Activated CD4-positive, alpha-beta T cell treated with anti-CD3 and anti-CD28 coated beads, Interleukin-2, amount 50 U/mL, for 48 hours (primary cell): ENCODE measurements around the gene TSPAN13.
A peak's percentile ranks its signal among the peaks of the same experiment; 100 is the strongest.
"Not testable (repeated sequence)": the region's sequence is repeated elsewhere in the genome, so short reads cannot be mapped to it uniquely, and the experiment has no call there.

ENCODE experiments used
- DNase-seq, 2 experiments: peaks; one replicate each; pipeline ENCODE4 v3.0.0-alpha.2; 2020

The TSPAN13 gene

DNA sequence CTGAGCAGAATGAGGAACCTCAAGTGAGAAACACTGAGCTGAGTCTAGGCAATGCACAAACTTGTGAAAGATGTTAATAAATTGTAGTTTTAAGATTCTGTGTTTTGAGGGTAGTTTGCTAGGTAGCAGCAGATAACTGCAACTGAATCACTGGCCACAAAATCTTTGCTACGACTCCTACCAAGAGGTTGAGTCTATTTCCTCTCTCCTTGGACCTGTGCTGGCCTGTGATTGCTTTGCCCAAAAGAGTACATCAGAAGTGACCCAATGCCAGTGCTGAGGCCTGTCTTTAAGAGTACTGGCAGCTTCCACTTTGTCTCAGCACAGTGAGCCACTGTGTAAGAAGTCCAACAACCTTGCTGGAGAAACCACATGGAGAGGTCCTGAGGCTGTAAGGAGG is 11.9 kb upstream of the TSPAN13 start:
- no peak for DNase-seq

DNA sequence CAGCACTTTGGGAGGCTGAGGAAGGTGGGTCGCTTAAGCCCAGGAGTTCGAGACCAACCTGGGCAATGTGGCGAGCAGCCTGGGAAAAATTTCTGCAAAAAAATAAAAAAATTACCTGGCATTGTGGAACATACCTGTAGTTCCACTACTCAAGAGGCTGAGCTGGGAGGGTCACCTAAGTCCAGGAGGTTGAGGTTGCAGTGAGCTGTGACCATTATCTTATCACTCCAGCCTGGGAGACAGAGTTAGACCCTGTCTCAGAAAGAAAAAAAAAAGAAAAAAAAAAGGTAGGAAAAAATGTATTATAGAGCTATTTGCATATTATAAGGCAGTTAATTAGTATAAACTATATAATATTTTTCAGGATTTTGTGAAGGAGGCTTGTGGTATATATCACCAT is 11.0 kb upstream of the TSPAN13 start:
- DNase-seq, result no peak

DNA sequence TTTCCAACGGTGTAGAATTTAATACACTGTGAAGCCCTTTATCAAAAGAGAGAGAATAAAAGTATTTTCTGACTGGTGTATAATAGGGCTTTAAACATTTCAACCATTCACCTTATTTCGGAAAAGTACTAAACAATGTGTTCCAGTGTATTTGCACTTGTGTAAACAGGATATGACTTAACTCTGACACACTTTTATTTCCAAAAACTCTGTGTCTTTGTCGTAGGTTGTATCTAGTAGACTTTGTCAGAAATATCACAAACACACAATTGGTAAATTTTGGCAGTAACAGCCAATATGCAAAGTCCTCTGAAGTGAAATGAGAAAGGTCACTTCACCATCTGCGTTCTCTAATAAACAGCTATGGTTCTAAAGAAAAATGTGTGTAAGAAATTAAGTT is 10.3 kb upstream of the TSPAN13 start:
- DNase-seq, result no peak

DNA sequence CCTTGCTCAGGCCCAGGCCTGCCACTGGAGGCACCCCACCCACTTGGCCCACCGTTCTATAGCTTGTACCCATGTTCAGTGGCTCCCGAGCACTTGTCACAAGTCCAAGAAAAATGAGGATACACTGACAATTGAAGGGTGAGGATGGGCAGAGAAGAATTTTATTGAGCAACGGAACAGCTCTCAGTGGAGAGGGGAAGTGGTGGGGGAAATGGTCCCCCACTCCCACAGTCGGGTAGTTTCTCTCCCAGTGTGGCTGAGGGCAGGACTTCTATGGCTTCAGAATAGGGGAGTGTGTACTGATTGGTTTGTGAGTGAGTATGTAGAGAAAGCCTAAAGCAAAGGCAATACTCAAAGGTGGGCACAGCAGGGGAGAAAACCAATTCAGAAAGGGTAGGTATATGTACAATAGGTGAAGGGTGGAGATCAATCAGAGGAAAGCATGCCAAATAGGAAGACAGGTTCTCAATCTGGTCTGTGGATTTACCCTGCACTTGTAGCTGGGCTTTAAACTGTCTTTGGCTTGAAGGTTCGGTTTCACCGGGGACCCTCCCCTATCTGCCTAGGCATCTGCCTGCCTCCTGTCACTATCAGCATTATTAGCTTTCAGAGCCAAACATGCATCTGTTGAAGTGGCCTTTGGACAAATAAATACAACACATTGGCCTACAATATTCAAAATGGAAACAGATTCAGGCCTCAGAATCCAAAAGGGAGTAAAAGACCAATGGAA is 8.9 kb upstream of the TSPAN13 start:
- no peak for DNase-seq

DNA sequence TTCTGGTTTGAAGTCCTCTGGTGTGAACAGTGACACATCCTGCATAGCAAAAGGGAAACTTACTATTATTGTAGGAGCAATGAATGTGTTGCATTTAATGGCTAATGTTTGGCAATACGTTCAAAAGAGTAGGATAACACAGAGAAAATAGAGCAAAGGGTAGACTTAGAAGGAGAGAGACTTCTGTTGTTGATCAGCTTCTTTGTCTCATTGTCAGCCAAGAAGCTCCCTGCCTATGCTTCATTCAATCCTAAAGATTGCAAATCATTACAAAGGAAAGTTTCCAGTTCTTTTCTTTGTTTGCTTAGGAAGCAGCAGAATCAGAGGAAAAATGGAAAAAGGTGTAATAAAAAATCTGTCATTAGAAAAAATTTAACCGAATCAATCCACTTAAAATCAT is 7.9 kb upstream of the TSPAN13 start:
- no peak for DNase-seq

DNA sequence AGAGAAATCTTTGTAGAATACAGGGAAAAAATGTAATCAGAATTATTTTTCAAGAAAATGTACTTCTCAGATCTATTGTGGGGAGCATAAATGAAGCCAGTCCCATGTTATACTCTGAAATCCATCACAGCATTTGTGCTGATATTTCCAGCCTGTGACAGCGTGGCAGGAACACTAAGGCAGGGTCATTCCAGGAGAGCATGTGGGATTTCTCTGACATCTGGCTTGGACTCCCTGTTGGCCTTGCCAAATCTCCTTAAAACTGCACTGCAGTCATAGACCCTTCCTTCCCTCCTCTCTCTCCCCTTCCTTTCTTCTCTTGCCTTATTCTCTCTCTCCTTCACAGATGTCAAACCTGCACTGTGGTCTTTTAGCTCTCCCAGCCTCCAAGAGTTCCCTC is 6.5 kb upstream of the TSPAN13 start:
- no peak for DNase-seq

DNA sequence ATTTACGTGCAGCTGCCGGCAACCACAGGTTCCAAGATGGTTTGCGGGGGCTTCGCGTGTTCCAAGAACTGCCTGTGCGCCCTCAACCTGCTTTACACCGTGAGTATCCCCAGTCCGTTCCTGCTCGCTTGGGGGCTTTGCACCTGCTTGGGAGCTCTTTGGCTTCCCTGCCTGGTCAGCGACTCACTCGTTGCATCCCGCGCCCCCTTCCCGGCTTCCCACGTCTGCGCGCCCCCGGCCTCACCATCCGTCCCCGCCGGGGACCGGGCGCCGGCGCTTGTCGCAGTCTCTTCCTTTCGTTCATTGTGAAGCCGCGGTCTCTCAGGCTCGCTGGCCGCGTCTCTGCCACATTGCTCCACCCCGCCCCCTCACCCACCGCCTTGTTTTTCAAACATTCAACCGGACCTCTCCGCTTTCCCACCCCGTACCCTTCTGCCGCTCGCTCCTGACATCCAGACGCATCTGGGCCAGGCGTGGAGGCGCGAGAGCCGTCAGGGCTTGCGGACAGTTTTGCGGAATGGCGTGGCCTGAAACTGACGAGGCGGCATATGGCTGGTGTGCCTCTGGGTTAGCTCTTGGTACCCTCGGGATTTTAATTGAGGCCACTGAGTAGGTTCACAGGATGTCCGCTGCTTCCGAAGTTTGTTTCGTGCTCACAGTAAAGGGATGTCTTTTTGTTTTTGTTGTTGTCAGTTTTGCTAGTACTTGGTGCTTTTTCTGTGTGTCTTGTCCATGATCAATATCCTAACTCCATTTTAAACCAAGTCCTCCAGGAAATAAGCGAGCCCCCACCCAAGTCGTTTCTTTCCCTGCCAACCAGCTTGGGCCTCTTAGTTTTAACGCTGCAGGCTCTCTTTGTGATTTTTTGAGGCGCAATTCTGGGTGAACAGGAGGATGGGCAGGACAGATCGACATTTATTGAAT is 639 bp downstream of the TSPAN13 start:
- DNase-seq, result peak; percentile 18 to 26

DNA sequence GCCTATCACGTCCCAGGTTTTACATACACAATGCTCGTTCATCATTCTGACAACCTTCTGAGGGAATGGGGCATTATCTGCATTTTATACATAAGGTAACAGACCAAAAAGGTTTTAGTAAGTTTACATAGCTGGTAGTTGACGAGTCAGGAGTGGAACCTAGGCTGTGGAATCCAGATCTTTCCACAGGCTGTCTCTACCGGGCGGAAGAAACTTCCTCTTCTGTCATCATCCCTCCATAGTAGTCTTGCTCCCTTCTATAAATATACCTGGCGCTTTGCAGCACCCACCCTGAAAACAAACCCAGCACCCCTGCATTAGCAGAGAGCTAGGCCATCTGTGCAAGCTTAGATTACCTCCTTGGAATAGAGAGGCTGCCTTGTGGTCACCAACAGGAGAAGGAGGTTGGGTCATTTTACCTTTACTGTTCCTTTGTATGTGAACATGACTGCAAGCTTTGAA is 1.3 kb downstream of the TSPAN13 start:
- DNase-seq, result no peak

DNA sequence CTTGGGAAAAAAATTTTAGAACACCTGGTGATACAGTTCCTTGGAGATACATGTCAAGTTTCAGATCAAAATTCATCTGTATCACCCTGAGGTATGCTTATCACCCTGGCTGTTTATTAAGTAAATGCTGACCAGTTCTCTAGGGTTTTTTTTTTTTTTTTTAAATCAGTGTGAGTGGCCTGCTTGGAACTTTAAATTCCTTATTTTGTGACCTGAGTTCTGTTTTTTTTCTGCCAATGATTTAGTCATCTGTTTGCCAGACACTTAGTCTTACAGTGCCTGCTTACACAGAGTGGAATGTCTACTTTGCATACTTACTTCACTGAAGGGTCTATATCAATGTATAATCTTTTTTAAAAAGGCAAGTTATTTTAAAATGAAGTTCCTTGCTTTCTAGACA is 1.8 kb downstream of the TSPAN13 start:
- DNase-seq, result no peak

DNA sequence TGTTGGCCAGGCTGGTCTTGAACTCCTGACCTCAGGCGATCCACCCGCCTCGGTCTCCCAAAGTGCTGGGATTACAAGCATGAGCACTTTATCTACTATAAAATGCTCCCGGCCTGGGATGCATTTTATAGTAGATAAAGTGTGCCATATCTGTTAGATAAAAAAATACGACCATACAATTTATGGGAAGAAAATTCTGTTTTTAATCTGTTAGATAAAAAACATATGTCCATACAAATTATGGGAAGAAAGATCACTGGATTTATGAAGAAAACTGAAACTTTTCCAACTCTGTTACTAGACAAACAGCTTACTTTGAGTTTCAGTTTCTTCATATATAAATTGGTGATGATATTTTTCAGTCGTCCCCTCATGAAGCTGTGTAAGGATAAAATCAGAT is 4.5 kb downstream of the TSPAN13 start:
- no peak for DNase-seq

DNA sequence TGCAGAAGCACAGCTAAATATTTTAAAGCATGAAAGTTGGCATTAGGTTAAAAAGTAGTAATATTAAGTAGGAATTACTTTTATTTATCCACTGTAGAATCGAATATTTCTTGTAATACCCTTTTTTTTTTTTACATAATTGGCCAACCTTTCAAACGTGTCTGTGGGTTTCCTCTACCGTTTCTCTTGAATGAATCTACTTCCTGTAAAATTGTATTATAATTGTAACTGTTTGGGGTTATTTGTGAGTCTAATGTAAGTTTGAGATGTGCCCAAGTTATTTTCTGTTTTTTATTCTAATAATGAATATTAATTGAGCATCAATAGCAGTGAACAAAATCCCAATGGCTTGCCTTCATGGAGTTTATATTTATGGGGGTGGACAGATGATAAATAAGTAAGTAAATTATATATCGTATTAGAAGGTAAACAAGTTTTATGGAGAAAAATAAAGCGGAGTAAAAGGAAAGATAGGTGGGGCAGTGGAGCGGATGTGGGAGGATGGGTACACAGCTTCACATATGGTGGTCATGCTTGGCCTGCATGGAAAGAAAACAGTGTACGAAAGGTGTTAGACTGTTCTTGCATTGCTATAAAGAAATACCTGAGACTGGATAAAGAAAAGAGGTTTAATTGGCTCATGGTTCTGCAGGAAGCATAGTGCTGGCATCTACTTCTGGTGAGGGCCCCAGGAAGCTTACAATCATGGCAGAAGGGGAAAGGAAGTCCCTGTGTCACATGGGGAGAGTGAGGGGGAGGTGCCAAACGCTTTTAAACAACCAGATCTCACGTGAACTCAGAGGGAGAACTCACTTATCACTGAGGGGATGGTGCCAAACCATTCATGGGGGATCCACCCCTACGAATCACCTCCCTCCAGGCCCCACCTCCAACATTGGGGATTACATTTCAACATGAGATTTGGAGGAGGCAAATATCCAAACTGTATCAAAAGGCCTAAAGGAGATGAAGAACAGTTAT is 5.4 kb downstream of the TSPAN13 start:
- no peak for DNase-seq

DNA sequence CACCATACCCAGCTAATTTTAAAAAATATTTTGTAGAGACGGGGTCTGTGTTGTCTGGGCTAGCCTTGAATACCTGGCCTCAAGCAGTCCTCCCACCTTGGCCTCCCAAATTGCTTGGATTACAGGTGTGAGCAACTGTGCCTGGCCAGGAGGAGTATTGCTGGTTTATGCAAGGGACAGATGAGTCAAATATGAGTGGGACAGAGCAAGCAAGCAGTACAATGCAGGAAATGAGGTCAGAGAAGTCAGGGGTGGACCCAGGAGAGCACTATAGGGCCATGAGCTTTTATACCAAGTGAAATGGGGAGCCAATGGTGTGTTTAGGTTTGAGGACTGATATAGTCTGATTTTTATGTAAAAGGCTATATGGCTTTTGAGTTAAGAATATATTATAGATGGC is 6.3 kb downstream of the TSPAN13 start:
- DNase-seq, result no peak

DNA sequence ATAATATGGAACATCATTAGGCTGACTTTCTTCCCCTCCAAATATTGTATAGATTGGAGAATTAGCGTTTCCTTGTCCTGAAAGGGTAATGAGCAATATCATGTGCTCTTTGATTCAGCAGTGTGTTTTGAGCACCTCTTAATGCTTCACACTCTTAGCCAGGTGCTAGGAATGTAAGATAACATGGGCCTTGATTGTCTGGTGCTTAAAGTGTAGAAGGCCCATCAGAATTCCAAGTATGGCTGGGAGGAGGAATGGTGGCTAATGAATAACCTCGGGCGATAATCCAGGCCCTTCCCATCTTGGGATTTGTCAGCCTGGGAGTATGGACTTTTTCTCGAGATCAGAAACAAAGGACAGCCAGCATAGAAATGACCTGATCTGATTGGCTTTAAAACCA is 8.6 kb downstream of the TSPAN13 start:
- no peak for DNase-seq

DNA sequence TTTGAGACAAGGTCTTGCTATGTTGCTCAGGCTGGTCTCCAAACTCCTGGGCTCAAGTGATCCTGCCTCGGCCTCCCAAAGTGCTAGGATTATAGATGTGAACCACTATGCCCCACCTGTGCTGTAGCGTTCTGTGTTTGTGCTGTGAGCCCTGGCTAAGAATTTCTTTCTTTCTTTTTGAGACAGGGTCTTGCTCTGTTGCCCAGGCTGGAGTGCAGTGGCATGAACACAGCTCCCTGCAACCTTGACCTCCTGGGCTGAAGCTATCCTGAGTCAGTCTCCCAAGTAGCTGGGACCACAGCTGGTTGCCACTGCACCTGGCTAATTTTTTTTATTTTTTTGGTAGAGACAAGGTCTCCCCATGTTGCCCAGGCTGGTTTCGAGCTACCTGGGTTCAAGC is 11.4 kb downstream of the TSPAN13 start:
- DNase-seq, result no peak

DNA sequence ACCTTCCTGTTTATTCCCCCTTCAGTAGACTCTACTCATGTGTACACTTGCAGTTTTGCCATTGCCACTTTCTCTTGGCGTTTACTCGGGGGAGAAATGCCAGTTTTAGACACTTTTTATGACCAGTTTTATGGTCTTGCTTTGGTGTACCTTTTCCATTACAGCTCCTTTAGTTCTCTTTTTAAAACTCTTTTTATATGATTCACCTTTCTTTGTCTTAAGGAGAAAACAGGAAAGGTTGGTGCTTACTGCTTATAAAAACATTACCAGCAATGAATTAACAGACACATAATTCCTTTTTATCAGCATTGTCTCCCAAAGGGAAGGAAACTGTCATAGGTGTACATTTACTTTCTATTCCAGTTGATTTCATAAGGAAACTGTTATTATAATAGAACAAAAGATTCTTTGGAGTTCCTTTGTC is 11.9 kb downstream of the TSPAN13 start:
- no peak for DNase-seq

DNA sequence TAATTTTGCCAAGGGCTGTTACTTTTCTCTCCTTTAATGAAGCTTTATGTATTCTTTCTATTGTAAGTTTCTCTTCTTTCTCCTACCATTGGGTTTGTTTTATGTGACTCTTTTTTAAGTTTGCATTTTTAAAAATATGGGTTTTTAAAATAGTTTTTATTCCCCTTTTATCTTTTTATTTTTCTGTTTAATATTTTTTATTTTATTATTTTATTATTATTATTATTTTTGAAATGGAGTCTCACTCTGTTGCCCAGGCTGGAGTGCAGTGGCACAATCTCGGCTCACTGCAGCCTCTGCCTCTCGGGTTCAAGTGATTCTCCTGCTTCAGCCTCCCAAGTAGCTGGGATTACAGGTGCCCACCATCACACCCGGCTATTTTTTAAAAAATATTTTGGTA is 16.4 kb downstream of the TSPAN13 start:
- DNase-seq, result not testable (repeated sequence)

DNA sequence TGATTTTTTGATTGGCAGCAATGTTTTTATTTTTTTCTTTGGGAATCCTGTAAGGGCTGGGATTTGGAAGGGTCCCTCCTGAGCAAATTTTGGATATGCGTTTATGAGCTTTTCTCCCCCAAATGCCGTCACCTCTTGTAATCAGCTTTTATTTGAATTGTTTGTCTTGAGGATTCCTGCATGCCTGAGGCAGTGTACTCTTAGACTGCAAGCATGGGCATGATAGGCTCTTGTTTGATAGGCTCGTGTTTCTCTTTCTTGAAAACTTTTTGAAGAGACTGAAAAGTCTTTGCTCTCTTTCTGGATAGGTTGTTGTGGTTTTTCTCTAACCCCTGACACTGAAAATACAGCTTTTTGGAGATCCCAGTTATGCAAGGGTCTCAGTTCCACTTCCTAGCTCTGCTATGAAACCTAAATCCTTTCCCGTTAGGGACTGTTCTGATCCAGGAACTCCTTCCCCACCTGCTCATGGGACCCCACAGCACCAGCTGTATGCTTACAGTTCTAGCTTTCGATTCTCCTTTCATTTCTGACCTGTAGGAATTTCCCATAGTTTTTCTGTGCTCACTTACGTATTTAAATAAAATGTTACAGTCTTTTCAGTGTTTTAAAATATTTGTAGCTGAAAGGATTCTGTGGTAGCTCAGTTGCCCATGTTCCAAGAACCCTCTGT is 17.2 kb downstream of the TSPAN13 start:
- no peak for DNase-seq

DNA sequence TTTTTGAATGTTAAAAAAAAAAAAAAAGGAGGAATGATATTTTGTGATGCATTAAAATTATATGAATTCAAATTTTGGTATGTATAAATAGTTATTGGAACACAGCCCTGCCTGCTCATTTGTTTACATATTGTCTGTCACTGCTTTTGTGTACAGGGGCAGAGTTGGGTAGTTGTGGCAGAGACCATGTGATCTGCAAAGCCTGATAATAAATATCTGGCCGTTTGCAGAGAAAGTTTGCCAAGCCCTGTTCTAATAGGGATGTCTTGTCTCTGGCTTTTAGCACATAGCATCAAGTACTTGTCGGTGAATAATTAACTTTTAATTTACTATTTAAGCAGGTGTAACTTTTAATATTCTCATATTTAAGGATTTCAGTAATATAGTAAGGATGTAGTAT is 19.8 kb downstream of the TSPAN13 start:
- DNase-seq, result no peak

DNA sequence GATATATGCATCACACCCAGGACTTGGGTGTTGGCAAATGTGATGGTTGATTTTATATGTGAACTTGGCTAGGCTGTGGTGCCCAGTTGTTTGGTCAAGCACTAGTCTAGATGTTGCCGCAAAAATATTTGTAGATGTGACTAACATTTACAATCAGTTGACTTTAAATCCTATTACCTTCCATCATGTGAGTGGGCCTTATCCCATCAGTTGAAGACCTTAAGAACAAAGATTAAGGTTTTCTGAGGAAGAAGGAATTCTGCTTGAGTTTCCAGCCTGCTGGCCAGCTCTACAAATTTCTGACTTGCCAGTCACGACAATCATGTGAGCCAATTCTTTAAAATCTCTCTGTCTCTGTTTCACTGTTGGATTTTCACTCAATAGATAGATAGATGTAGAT is 20.3 kb downstream of the TSPAN13 start:
- DNase-seq, result no peak

DNA sequence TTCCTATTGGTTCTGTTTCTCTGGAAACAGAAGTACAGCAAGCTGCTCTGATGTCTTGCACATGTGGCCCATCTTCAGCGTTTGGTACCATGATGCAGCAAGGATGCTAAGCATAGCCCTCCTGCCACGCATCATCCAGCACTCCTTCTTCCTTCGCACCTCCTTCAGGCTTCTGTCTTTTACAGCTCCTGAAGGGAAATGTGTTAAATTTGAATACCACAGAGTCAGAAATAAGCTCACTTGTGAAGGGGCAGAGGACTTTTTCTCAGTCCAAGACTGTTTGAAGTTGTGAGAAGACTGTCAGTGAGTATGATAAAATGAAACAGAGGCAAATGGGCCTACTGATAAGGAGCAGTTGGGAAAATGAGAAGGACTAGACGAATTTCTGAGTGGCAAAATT is 20.7 kb downstream of the TSPAN13 start:
- DNase-seq, result no peak

DNA sequence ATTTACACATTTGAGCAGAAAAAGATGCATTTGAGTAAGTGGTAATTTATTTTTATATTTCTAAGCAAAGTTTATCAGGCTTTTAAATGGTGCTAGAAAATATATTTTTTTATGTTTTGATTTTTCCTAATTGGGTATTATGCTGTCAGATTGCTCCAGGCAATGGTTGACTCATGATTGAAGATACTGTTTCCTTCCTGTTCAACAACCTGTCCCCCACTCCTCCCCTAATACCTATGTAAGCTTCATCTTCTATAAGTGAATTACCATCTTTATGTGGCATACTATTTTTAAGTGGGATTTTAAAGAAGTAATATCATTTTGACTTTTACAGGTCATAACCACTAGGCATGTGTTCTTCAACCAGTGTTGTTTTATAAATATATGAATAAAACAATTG is 21.4 kb downstream of the TSPAN13 start:
- DNase-seq, result no peak

DNA sequence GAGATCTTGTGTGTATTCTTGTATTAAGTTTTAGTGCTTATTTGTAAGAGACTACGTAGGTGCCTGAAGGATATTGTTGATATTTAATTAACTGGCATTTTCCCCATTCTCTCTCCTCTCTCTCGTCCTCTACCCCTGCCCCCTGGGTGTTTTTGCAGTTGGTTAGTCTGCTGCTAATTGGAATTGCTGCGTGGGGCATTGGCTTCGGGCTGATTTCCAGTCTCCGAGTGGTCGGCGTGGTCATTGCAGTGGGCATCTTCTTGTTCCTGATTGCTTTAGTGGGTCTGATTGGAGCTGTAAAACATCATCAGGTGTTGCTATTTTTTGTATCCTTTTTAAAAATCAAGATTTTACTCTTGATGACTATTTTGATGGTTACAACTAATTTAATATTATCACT is 22.5 kb downstream of the TSPAN13 start:
- no peak for DNase-seq
